Prostate gland (tissue), 2 donors: ENCODE measurements around the gene KATNAL2. TPM values are rescaled to one million over a fixed set of nuclear protein-coding genes. Genes with fewer than 3 reads are reported as not detected.

Source experiments
- DNase-seq: peaks from one replicate; pipeline ENCODE4 v3.0.0-alpha.2; 2019; ENCODE audit warnings: low spot score
- H3K27ac ChIP-seq, 2 donors: fragments of 200-600 bp; sonication (generic); 2 replicates each; pipeline ENCODE4 v1.5.1; 2017 to 2019
- H3K27me3 ChIP-seq: fragments of 200-600 bp; sonication (generic); replicated peaks from 2 replicates; pipeline ENCODE4 v1.5.1; 2019; ENCODE audit not compliant: insufficient read depth
- H3K36me3 ChIP-seq, 2 donors: fragments of 200-600 bp; sonication (generic); 1 replicate in 1 of 2; 2 replicates in 1 of 2; pipeline versions ENCODE4 v1.5.1 to v1.8.1; 2017 to 2019
- H3K4me1 ChIP-seq: fragments of 200-600 bp; sonication (generic); replicated peaks from 2 replicates; pipeline ENCODE4 v1.5.1; 2019
- H3K4me3 ChIP-seq, 2 donors: fragments of 200-600 bp; sonication (generic); 2 replicates each; pipeline ENCODE4 v1.5.1; 2017 to 2019
- H3K9me3 ChIP-seq: fragments of 200-600 bp; sonication (generic); 2 replicates; pipeline ENCODE4 v1.5.1; 2017
- POLR2A ChIP-seq: fragments of 450-650 bp; IDR thresholded peaks from one replicate; pipeline ENCODE4 v1.6.1; 2016; ENCODE audit warnings: antibody characterized with exemption, mild to moderate bottlenecking
- POLR2AphosphoS5 ChIP-seq: sonication (generic); formaldehyde crosslinking; IDR thresholded peaks from one replicate; pipeline ENCODE4 v1.6.1; 2017; ENCODE audit warnings: antibody characterized with exemption
- WGBS: methylation state at CpG from one replicate; pipeline ENCODE4 v1.1.5; 2018; 5-methylcytosine and 5-hydroxymethylcytosine counted together
- intact Hi-C: fragments of 100-400 bp; cut with DNase I; formaldehyde crosslinking; loops from one replicate; pipeline ENCODE4 v1.14.2; 2022
- small RNA-seq, 2 donors: library from RNA; depleted of rRNA; stranded (forward); fragments of <200 nt; gene quantifications; one replicate each; pipeline ENCODE3, GENCODE V24; 2016
- total RNA-seq, 2 donors: library from RNA; depleted of rRNA; stranded (reverse); fragments of >200 nt; gene quantifications; one replicate each; pipeline ENCODE4 v1.1.0, GENCODE V29; 2016
- TF ChIP-seq, protein P1 (sequence below), 4 experiments: fragments of 200-600 bp in 2 of 4; fragments of 450-650 bp in 2 of 4; sonication (generic) in 2 of 4; IDR thresholded peaks; 1 replicate in 3 of 4; 2 replicates in 1 of 4; pipeline ENCODE4 v1.5.1; 2016 to 2019; ENCODE audit warnings: antibody characterized with exemption in 4 of 4, mild to moderate bottlenecking in 2 of 4, moderate library complexity in 2 of 4

The KATNAL2 gene
- total RNA-seq, 2 donors from 2014 or later, result 4.2 to 11.7 TPM

DNA sequence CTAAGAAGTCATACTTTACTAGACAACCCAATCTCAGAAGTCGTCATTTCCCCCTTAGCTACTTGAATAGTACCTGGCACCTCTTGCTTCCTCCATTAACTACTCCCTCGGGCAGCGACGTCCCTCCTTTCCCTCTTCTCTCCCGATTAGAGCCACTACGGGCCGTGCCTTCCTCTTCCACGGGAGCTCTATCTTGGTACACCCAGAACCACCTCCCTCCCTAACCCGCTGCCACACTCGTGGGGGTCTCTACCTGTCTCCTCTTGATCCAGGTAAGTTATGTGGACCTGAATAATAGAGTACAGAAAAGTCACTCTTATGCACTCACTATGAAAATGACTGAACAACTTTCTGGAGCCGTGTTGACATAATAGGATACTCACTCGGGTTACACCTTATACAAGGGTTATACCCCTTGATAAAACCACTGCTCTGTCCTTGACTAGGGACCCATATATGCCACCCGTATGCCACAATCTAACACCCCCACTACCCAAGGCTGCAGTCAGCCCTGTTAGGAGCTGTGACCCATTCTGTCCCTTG lies 233.5 kb downstream of the KATNAL2 start:
- TF ChIP-seq, protein P1, sequence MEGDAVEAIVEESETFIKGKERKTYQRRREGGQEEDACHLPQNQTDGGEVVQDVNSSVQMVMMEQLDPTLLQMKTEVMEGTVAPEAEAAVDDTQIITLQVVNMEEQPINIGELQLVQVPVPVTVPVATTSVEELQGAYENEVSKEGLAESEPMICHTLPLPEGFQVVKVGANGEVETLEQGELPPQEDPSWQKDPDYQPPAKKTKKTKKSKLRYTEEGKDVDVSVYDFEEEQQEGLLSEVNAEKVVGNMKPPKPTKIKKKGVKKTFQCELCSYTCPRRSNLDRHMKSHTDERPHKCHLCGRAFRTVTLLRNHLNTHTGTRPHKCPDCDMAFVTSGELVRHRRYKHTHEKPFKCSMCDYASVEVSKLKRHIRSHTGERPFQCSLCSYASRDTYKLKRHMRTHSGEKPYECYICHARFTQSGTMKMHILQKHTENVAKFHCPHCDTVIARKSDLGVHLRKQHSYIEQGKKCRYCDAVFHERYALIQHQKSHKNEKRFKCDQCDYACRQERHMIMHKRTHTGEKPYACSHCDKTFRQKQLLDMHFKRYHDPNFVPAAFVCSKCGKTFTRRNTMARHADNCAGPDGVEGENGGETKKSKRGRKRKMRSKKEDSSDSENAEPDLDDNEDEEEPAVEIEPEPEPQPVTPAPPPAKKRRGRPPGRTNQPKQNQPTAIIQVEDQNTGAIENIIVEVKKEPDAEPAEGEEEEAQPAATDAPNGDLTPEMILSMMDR (IDR thresholded peaks at IDR 0.05), result no peak
- TF ChIP-seq POLR2AphosphoS5 (no peak), POLR2A (no peak)
- no peaks in the 10 kb centered on the region for H3K9me3 ChIP-seq
- H3K4me1 ChIP-seq, result peaks cover 3% of the 10 kb centered on the region
- 7% methylated on average over 13 of the region's 13 CpGs for WGBS
- intact Hi-C loops, result loop anchor here (2.0 kb wide), 1 partner anchor 26 kb away; the partner anchor contains the start of gene IER3IP1
- H3K4me3 ChIP-seq, result peak overlapping the region; percentile 67 to 77
- no peaks in the 10 kb centered on the region for H3K27me3 ChIP-seq
- H3K27ac ChIP-seq, result peak overlapping the region; percentile 86 to 88
- DNase-seq, result no peak
- H3K36me3 ChIP-seq, result peaks cover 0 to 3% of the 10 kb centered on the region in 2 donors

DNA sequence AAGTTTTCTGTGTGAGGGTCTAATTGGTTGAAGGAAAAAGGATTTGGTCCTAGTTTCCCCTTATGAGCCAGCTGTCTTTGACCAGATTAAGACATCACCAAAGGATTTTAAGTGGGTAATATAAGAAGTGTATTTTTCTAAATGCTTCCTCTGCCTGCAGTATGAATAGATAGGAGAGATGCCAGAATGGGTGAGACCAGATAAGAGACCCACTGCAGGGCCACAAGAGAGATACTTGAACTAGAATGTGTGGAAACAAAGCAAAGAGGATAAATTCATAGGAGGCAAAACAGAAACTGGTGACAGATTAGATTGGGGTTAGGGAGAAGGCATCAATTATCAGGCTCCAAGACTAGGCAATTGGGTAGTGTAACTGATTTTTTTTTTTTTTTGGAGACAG lies 234.0 kb downstream of the KATNAL2 start:
- H3K27me3 ChIP-seq, result no peaks in the 10 kb centered on the region
- H3K9me3 ChIP-seq, result no peaks in the 10 kb centered on the region
- no peak overlapping the region for H3K4me3 ChIP-seq
- no peak overlapping the region for H3K27ac ChIP-seq
- H3K4me1 ChIP-seq, result peaks cover 3% of the 10 kb centered on the region
- peaks cover 0 to 3% of the 10 kb centered on the region in 2 donors for H3K36me3 ChIP-seq
- intact Hi-C loops, result loop anchor here (2.0 kb wide), 1 partner anchor 25 kb away; the partner anchor contains the start of gene IER3IP1
- TF ChIP-seq, protein P1 (IDR thresholded peaks at IDR 0.05), result no peak
- TF ChIP-seq POLR2A, result no peak
- no peak for TF ChIP-seq POLR2AphosphoS5
- DNase-seq, result no peak

Small RNA genes within 50 kb of the gene (small RNA-seq; reads per million reads assigned to genes)
- gene AC012254.4, result 0 reads per million in 2 donors

Other genes starting within 250 kb of the KATNAL2 start
- under 1 TPM in 1 of 2 donors, not detected in 1; 0.62 TPM for gene ST8SIA5, start 160.5 kb upstream of the KATNAL2 start, total RNA-seq
- gene PIAS2, start 95 bp upstream of the KATNAL2 start, total RNA-seq, result 10 to 100 TPM; 16.3 to 35.2 TPM
- under 1 TPM in 1 of 2 donors, not detected in 1; 0.28 TPM for gene ELOA2, start 118.0 kb downstream of the KATNAL2 start, total RNA-seq
- 10 to 100 TPM; 37.3 to 56.3 TPM for gene HDHD2, start 232.9 kb downstream of the KATNAL2 start, total RNA-seq